Measurements from ENCODE around the gene JPT2. TPM values are rescaled to one million over a fixed set of nuclear protein-coding genes. Genes with fewer than 3 reads are reported as not detected.
"Not testable (repeated sequence)": the region's sequence is repeated elsewhere in the genome, so short reads cannot be mapped to it uniquely, and the experiment has no call there.

JPT2 gene
- total and polyA plus RNA-seq, 4 donors, result 24.4 to 45.8 (median 39.1) TPM

- Histone ChIP-seq H3K36me3 (ENCODE audit: control insufficient read depth, insufficient read depth, low read length) (peaks cover 60% of the 10 kb centered on the region), H3K4me1 (ENCODE audit: control insufficient read depth, insufficient read depth, low read length) (peaks cover 24% of the 10 kb centered on the region), H3K27me3 (ENCODE audit: control insufficient read depth, insufficient read depth, low read length) (no peaks in the 10 kb centered on the region), H3K9me3 (ENCODE audit: control insufficient read depth, insufficient read depth, low read length) (no peaks in the 10 kb centered on the region), H3K27ac (ENCODE audit: low read depth, low read length) (no peak overlapping the region), H3K4me3 (ENCODE audit: low read depth, low read length) (no peak overlapping the region)
- 97% methylated on average over 11 of the region's 12 CpGs for WGBS (ENCODE audit: insufficient coverage)
- no peak for DNase-seq (ENCODE audit: low read depth in 4 of 6, low spot score in 6 of 6)
Measured at GRCh38 chr16:1724491-1724890, 46.4 kb downstream of the JPT2 start.

GRCh38 chr16:1726661-1727502 is 48.8 kb downstream of the JPT2 start:
- no peaks in the 10 kb centered on the region for H3K27me3 ChIP-seq (ENCODE audit: control insufficient read depth, insufficient read depth, low read length)
- WGBS (ENCODE audit: insufficient coverage), result 96% methylated on average over 27 of the region's 32 CpGs
- H3K27ac ChIP-seq (ENCODE audit: low read depth, low read length), result no peak overlapping the region
- peaks cover 77% of the 10 kb centered on the region for H3K36me3 ChIP-seq (ENCODE audit: control insufficient read depth, insufficient read depth, low read length)
- H3K4me3 ChIP-seq (ENCODE audit: low read depth, low read length), result no peak overlapping the region
- no peak for DNase-seq (ENCODE audit: low read depth in 4 of 6, low spot score in 6 of 6)
- H3K9me3 ChIP-seq (ENCODE audit: control insufficient read depth, insufficient read depth, low read length), result no peaks in the 10 kb centered on the region
- peaks cover 20% of the 10 kb centered on the region for H3K4me1 ChIP-seq (ENCODE audit: control insufficient read depth, insufficient read depth, low read length)

GRCh38 chr16:1727651-1728624 is 49.9 kb downstream of the JPT2 start:
- 93% methylated on average over 37 of the region's 37 CpGs for WGBS (ENCODE audit: insufficient coverage)
- Histone ChIP-seq H3K27ac (ENCODE audit: low read depth, low read length) (no peak overlapping the region), H3K9me3 (ENCODE audit: control insufficient read depth, insufficient read depth, low read length) (no peaks in the 10 kb centered on the region), H3K4me1 (ENCODE audit: control insufficient read depth, insufficient read depth, low read length) (peaks cover 16% of the 10 kb centered on the region), H3K27me3 (ENCODE audit: control insufficient read depth, insufficient read depth, low read length) (no peaks in the 10 kb centered on the region), H3K4me3 (ENCODE audit: low read depth, low read length) (no peak overlapping the region), H3K36me3 (ENCODE audit: control insufficient read depth, insufficient read depth, low read length) (peaks cover 87% of the 10 kb centered on the region)
- DNase-seq (ENCODE audit: low read depth in 4 of 6, low spot score in 6 of 6), result no peak

GRCh38 chr16:1729026-1729425 is 50.9 kb downstream of the JPT2 start:
- no peaks in the 10 kb centered on the region for H3K9me3 ChIP-seq (ENCODE audit: control insufficient read depth, insufficient read depth, low read length)
- WGBS (ENCODE audit: insufficient coverage), result 94% methylated on average over 18 of the region's 18 CpGs
- peaks cover 9% of the 10 kb centered on the region for H3K4me1 ChIP-seq (ENCODE audit: control insufficient read depth, insufficient read depth, low read length)
- H3K27ac ChIP-seq (ENCODE audit: low read depth, low read length), result no peak overlapping the region
- H3K36me3 ChIP-seq (ENCODE audit: control insufficient read depth, insufficient read depth, low read length), result peaks cover 97% of the 10 kb centered on the region
- H3K4me3 ChIP-seq (ENCODE audit: low read depth, low read length), result no peak overlapping the region
- no peaks in the 10 kb centered on the region for H3K27me3 ChIP-seq (ENCODE audit: control insufficient read depth, insufficient read depth, low read length)
- DNase-seq (ENCODE audit: low read depth in 4 of 6, low spot score in 6 of 6), result no peak

GRCh38 chr16:1729445-1729844 is 51.4 kb downstream of the JPT2 start:
- Histone ChIP-seq H3K27me3 (ENCODE audit: control insufficient read depth, insufficient read depth, low read length) (no peaks in the 10 kb centered on the region), H3K4me1 (ENCODE audit: control insufficient read depth, insufficient read depth, low read length) (peaks cover 5% of the 10 kb centered on the region), H3K27ac (ENCODE audit: low read depth, low read length) (no peak overlapping the region), H3K9me3 (ENCODE audit: control insufficient read depth, insufficient read depth, low read length) (no peaks in the 10 kb centered on the region), H3K36me3 (ENCODE audit: control insufficient read depth, insufficient read depth, low read length) (peaks cover 97% of the 10 kb centered on the region), H3K4me3 (ENCODE audit: low read depth, low read length) (no peak overlapping the region)
- DNase-seq (ENCODE audit: low read depth in 4 of 6, low spot score in 6 of 6), result no peak
- 97% methylated on average over 28 of the region's 35 CpGs for WGBS (ENCODE audit: insufficient coverage)

- 100% methylated on average over 3 of the region's 7 CpGs for WGBS (ENCODE audit: insufficient coverage)
- Histone ChIP-seq H3K4me1 (ENCODE audit: control insufficient read depth, insufficient read depth, low read length) (peaks cover 4% of the 10 kb centered on the region), H3K4me3 (ENCODE audit: low read depth, low read length) (no peak overlapping the region), H3K9me3 (ENCODE audit: control insufficient read depth, insufficient read depth, low read length) (no peaks in the 10 kb centered on the region), H3K36me3 (ENCODE audit: control insufficient read depth, insufficient read depth, low read length) (peaks cover 95% of the 10 kb centered on the region), H3K27me3 (ENCODE audit: control insufficient read depth, insufficient read depth, low read length) (no peaks in the 10 kb centered on the region), H3K27ac (ENCODE audit: low read depth, low read length) (no peak overlapping the region)
- no peak for DNase-seq (ENCODE audit: low read depth in 4 of 6, low spot score in 6 of 6)
Measured at GRCh38 chr16:1731073-1731472, 53.0 kb downstream of the JPT2 start.

GRCh38 chr16:1731603-1732002 is 53.5 kb downstream of the JPT2 start:
- Histone ChIP-seq H3K27ac (ENCODE audit: low read depth, low read length) (no peak overlapping the region), H3K9me3 (ENCODE audit: control insufficient read depth, insufficient read depth, low read length) (no peaks in the 10 kb centered on the region), H3K36me3 (ENCODE audit: control insufficient read depth, insufficient read depth, low read length) (peaks cover 91% of the 10 kb centered on the region), H3K27me3 (ENCODE audit: control insufficient read depth, insufficient read depth, low read length) (no peaks in the 10 kb centered on the region), H3K4me3 (ENCODE audit: low read depth, low read length) (no peak overlapping the region), H3K4me1 (ENCODE audit: control insufficient read depth, insufficient read depth, low read length) (peaks cover 4% of the 10 kb centered on the region)
- 93% methylated on average over 2 of the region's 7 CpGs for WGBS (ENCODE audit: insufficient coverage)
- DNase-seq (ENCODE audit: low read depth in 4 of 6, low spot score in 6 of 6), result no peak

GRCh38 chr16:1732071-1732470 is 54.0 kb downstream of the JPT2 start:
- Histone ChIP-seq H3K4me3 (ENCODE audit: low read depth, low read length) (no peak overlapping the region), H3K9me3 (ENCODE audit: control insufficient read depth, insufficient read depth, low read length) (no peaks in the 10 kb centered on the region), H3K4me1 (ENCODE audit: control insufficient read depth, insufficient read depth, low read length) (peaks cover 4% of the 10 kb centered on the region), H3K27me3 (ENCODE audit: control insufficient read depth, insufficient read depth, low read length) (no peaks in the 10 kb centered on the region), H3K36me3 (ENCODE audit: control insufficient read depth, insufficient read depth, low read length) (peaks cover 88% of the 10 kb centered on the region), H3K27ac (ENCODE audit: low read depth, low read length) (no peak overlapping the region)
- WGBS (ENCODE audit: insufficient coverage), result 90% methylated on average over 9 of the region's 14 CpGs
- no peak for DNase-seq (ENCODE audit: low read depth in 4 of 6, low spot score in 6 of 6)

GRCh38 chr16:1732551-1732987 is 54.5 kb downstream of the JPT2 start:
- not testable (repeated sequence) for H3K9me3 ChIP-seq (ENCODE audit: control insufficient read depth, insufficient read depth, low read length); H3K27ac ChIP-seq (ENCODE audit: low read depth, low read length); DNase-seq (ENCODE audit: low read depth in 4 of 6, low spot score in 6 of 6); H3K4me1 ChIP-seq (ENCODE audit: control insufficient read depth, insufficient read depth, low read length); H3K4me3 ChIP-seq (ENCODE audit: low read depth, low read length); H3K27me3 ChIP-seq (ENCODE audit: control insufficient read depth, insufficient read depth, low read length)
- 92% methylated on average over 21 of the region's 21 CpGs for WGBS (ENCODE audit: insufficient coverage)
- peaks cover 85% of the 10 kb centered on the region for H3K36me3 ChIP-seq (ENCODE audit: control insufficient read depth, insufficient read depth, low read length)
